ENCODE data around the gene JUND. TPM values are rescaled to one million over a fixed set of nuclear protein-coding genes. Genes with fewer than 3 reads are reported as not detected.

JUND gene
- total and polyA plus RNA-seq, 4 donors: 12.8 to 103 (median 41.8) TPM

DNA sequence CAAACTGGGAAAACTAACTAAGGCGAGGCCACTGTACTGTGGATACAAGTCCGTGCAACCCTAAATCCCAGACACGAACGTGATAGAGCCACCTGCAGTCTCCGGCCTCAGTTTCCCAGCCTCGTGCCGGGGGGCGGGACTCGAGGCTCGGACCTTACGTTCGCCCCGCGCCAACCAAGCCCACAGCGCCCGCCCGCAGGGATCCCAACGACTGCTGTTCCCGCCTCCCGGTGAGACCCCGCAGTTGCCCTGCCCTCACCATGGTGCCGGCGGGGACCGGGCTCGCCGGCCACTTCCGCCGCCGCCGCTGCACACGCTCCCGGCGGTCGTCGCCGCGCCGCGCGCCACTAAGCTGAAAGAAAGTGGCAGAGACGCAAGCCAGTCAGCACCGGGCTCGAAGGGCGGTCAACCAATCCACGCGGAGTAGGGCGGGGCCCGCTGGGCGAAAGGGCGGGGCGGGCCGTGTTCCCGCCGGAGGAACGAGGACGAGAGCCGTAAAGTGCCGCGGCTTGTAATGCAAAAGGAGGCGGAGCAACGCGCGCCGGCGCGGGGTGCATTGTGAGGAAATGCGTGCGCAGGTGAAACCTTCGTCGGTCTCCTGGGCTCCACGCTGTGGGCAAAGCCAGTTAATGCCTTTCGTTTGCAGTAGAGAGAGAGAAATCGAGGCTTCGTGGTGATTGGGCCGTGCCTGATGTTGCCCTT, 41.5 kb upstream of the JUND start, which contains the start of gene LSM4:
LSM4 (minus strand) TSS at position 318 of the 702 bp plus-strand sequence; CDS start at position 262, 56 bp downstream.
- peak within 1 kb of the TSS; percentile 84 to 89 (median 88) for H3K4me3 ChIP-seq (ENCODE audit: low read depth in 1 of 3, low read length in 3 of 3)
- WGBS: under 1% methylated on average over 75 of the region's 75 CpGs
- H3K36me3 ChIP-seq (ENCODE audit: control insufficient read depth in 4 of 4, insufficient read depth in 3 of 4, low read depth in 1 of 4, low read length in 3 of 4): no peaks in the 10 kb centered on the region
- DNase-seq (ENCODE audit: low spot score): peak; percentile 98
- H3K9me3 ChIP-seq (ENCODE audit: control insufficient read depth in 4 of 4, low read length in 3 of 4): no peaks in the 10 kb centered on the region
- H3K27ac ChIP-seq (ENCODE audit: low read depth in 1 of 2, low read length in 2 of 2): peak within 1 kb of the TSS; percentile 90 to 92
- no peaks in the 10 kb centered on the region for H3K27me3 ChIP-seq (ENCODE audit: control insufficient read depth in 4 of 4, insufficient read depth in 4 of 4, low read length in 3 of 4)
- peak; percentile 18 to 30 for TF ChIP-seq RXRA (IDR thresholded peaks at IDR 0.05)
- no peak for TF ChIP-seq FOXA2 (IDR thresholded peaks at IDR 0.05)
- TF ChIP-seq, protein P1, sequence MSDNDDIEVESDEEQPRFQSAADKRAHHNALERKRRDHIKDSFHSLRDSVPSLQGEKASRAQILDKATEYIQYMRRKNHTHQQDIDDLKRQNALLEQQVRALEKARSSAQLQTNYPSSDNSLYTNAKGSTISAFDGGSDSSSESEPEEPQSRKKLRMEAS (IDR thresholded peaks at IDR 0.05): peak; percentile 85
- peak in 1 of 2 donors; percentile 66 for TF ChIP-seq RAD21 (IDR thresholded peaks at IDR 0.05)
- TF ChIP-seq HNF4A (conservative IDR thresholded peaks at IDR 0.05): no peak
- no peak for TF ChIP-seq HNF4G (IDR thresholded peaks at IDR 0.05)
- no peak for TF ChIP-seq NR2F2 (IDR thresholded peaks at IDR 0.05)
- TF ChIP-seq, protein P2, sequence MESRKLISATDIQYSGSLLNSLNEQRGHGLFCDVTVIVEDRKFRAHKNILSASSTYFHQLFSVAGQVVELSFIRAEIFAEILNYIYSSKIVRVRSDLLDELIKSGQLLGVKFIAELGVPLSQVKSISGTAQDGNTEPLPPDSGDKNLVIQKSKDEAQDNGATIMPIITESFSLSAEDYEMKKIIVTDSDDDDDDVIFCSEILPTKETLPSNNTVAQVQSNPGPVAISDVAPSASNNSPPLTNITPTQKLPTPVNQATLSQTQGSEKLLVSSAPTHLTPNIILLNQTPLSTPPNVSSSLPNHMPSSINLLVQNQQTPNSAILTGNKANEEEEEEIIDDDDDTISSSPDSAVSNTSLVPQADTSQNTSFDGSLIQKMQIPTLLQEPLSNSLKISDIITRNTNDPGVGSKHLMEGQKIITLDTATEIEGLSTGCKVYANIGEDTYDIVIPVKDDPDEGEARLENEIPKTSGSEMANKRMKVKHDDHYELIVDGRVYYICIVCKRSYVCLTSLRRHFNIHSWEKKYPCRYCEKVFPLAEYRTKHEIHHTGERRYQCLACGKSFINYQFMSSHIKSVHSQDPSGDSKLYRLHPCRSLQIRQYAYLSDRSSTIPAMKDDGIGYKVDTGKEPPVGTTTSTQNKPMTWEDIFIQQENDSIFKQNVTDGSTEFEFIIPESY (IDR thresholded peaks at IDR 0.05): peak; percentile 95
- TF ChIP-seq SP1 (IDR thresholded peaks at IDR 0.05): peak; percentile 89
- TF ChIP-seq YY1 (IDR thresholded peaks at IDR 0.05): peak; percentile 86
- TF ChIP-seq GABPA (IDR thresholded peaks at IDR 0.05 in 1 of 2, conservative IDR thresholded peaks at IDR 0.05 in 1 of 2): peak in 1 of 2 donors; percentile 82
- TF ChIP-seq, protein P3, sequence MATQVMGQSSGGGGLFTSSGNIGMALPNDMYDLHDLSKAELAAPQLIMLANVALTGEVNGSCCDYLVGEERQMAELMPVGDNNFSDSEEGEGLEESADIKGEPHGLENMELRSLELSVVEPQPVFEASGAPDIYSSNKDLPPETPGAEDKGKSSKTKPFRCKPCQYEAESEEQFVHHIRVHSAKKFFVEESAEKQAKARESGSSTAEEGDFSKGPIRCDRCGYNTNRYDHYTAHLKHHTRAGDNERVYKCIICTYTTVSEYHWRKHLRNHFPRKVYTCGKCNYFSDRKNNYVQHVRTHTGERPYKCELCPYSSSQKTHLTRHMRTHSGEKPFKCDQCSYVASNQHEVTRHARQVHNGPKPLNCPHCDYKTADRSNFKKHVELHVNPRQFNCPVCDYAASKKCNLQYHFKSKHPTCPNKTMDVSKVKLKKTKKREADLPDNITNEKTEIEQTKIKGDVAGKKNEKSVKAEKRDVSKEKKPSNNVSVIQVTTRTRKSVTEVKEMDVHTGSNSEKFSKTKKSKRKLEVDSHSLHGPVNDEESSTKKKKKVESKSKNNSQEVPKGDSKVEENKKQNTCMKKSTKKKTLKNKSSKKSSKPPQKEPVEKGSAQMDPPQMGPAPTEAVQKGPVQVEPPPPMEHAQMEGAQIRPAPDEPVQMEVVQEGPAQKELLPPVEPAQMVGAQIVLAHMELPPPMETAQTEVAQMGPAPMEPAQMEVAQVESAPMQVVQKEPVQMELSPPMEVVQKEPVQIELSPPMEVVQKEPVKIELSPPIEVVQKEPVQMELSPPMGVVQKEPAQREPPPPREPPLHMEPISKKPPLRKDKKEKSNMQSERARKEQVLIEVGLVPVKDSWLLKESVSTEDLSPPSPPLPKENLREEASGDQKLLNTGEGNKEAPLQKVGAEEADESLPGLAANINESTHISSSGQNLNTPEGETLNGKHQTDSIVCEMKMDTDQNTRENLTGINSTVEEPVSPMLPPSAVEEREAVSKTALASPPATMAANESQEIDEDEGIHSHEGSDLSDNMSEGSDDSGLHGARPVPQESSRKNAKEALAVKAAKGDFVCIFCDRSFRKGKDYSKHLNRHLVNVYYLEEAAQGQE (IDR thresholded peaks at IDR 0.05): peak; percentile 73
- TF ChIP-seq FOXA1 (IDR thresholded peaks at IDR 0.05): no peak
- TF ChIP-seq, protein P4, sequence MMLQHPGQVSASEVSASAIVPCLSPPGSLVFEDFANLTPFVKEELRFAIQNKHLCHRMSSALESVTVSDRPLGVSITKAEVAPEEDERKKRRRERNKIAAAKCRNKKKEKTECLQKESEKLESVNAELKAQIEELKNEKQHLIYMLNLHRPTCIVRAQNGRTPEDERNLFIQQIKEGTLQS (IDR thresholded peaks at IDR 0.05): no peak
- peak in 1 of 2 donors; percentile 37 for TF ChIP-seq EGR1 (IDR thresholded peaks at IDR 0.05; ENCODE audit: low read depth in 2 of 2)
- TF ChIP-seq, protein P5, sequence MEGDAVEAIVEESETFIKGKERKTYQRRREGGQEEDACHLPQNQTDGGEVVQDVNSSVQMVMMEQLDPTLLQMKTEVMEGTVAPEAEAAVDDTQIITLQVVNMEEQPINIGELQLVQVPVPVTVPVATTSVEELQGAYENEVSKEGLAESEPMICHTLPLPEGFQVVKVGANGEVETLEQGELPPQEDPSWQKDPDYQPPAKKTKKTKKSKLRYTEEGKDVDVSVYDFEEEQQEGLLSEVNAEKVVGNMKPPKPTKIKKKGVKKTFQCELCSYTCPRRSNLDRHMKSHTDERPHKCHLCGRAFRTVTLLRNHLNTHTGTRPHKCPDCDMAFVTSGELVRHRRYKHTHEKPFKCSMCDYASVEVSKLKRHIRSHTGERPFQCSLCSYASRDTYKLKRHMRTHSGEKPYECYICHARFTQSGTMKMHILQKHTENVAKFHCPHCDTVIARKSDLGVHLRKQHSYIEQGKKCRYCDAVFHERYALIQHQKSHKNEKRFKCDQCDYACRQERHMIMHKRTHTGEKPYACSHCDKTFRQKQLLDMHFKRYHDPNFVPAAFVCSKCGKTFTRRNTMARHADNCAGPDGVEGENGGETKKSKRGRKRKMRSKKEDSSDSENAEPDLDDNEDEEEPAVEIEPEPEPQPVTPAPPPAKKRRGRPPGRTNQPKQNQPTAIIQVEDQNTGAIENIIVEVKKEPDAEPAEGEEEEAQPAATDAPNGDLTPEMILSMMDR (IDR thresholded peaks at IDR 0.05; ENCODE audit: low read depth, low read length, missing input control): peak; percentile 38
- TF ChIP-seq JUND (IDR thresholded peaks at IDR 0.05): no peak
- no peak for TF ChIP-seq TAF1 (conservative IDR thresholded peaks at IDR 0.05)
- peak within 1 kb of the TSS; percentile 76 to 93 for H3K9ac ChIP-seq (ENCODE audit: low read depth in 1 of 2, low read length in 2 of 2)
- peaks cover 13 to 49% (median 35%) of the 10 kb centered on the region in 4 donors for H3K4me1 ChIP-seq (ENCODE audit: control insufficient read depth in 4 of 4, insufficient read depth in 4 of 4, low read length in 3 of 4)
